HPDE6-E6E7 (cell line): ENCODE data around the gene ABHD10.

Source experiments
- DNase-seq: peaks from one replicate; pipeline ENCODE4 v3.0.0; 2011; ENCODE audit warnings: missing footprints; ENCODE audit errors: extremely low spot score

The ABHD10 gene

GRCh38 chr3:111965484-111965883, 13.3 kb upstream of the ABHD10 start:
- DNase-seq, result no peak

- DNase-seq, result no peak
These were observed 11.8 kb upstream of the ABHD10 start for GRCh38 chr3:111967068-111967467.

- peak; percentile 35 for DNase-seq
These were observed 11.1 kb upstream of the ABHD10 start for GRCh38 chr3:111967651-111968274.

- DNase-seq, result no peak
These were observed 10.3 kb upstream of the ABHD10 start for GRCh38 chr3:111968319-111969054.

GRCh38 chr3:111970376-111970775, 8.4 kb upstream of the ABHD10 start:
- no peak for DNase-seq

- no peak for DNase-seq
These were observed 7.2 kb upstream of the ABHD10 start for GRCh38 chr3:111971533-111972130.

GRCh38 chr3:111972891-111973290, 5.9 kb upstream of the ABHD10 start:
- no peak for DNase-seq

GRCh38 chr3:111975131-111975530, 3.7 kb upstream of the ABHD10 start:
- DNase-seq, result no peak

- DNase-seq, result no peak
These were observed 2.6 kb upstream of the ABHD10 start for GRCh38 chr3:111976254-111976653.

- no peak for DNase-seq
These were observed 710 bp downstream of the ABHD10 start for GRCh38 chr3:111979434-111980038.

GRCh38 chr3:111980716-111981456, 2.1 kb downstream of the ABHD10 start:
- no peak for DNase-seq

- no peak for DNase-seq
These were observed 2.6 kb downstream of the ABHD10 start for GRCh38 chr3:111981457-111981763.

- DNase-seq, result no peak
These were observed 5.9 kb downstream of the ABHD10 start for GRCh38 chr3:111984636-111985298.

GRCh38 chr3:111986800-111987199, 8.0 kb downstream of the ABHD10 start:
- DNase-seq, result no peak

- no peak for DNase-seq
These were observed 10.3 kb downstream of the ABHD10 start for GRCh38 chr3:111989061-111989678.

GRCh38 chr3:111993038-111993437, 14.2 kb downstream of the ABHD10 start:
- DNase-seq, result no peak

GRCh38 chr3:111998636-111999483, 20.0 kb downstream of the ABHD10 start, which contains the start of gene TAGLN3:
Gene TAGLN3, plus strand, starts transcription at chr3:111998922. Its CDS starts 501 bp downstream, at chr3:111999423.
- DNase-seq, result no peak

GRCh38 chr3:111999484-112000324, 20.9 kb downstream of the ABHD10 start:
- no peak for DNase-seq

- no peak for DNase-seq
These were observed 21.5 kb downstream of the ABHD10 start for GRCh38 chr3:112000367-112000771.
